GM13977 (cell line): Measurements from ENCODE around the gene PDZD4.
A peak's percentile ranks its signal among the peaks of the same experiment; 100 is the strongest.

Experiments used
- DNase-seq: peaks from one replicate; pipeline ENCODE4 v3.0.0; 2012; ENCODE audit warnings: low spot score
- in situ Hi-C: fragments of 300-500 bp; cut with MboI; formaldehyde crosslinking; loops from one replicate; pipeline ENCODE4 v1.12.0; 2022; ENCODE audit warnings: low sequenced_read_pairs, low pct_unique_long_range_greater_than_20kb, mixed read lengths, inconsistent platforms; ENCODE audit not compliant: unreplicated experiment
- TF ChIP-seq, protein P1 (sequence below): IDR thresholded peaks from 2 replicates; pipeline ENCODE4 v1.5.1; 2012; ENCODE audit warnings: mild to moderate bottlenecking, control low read depth; ENCODE audit not compliant: insufficient read depth; ENCODE audit errors: extremely low read depth, missing control alignments

The PDZD4 gene

DNA sequence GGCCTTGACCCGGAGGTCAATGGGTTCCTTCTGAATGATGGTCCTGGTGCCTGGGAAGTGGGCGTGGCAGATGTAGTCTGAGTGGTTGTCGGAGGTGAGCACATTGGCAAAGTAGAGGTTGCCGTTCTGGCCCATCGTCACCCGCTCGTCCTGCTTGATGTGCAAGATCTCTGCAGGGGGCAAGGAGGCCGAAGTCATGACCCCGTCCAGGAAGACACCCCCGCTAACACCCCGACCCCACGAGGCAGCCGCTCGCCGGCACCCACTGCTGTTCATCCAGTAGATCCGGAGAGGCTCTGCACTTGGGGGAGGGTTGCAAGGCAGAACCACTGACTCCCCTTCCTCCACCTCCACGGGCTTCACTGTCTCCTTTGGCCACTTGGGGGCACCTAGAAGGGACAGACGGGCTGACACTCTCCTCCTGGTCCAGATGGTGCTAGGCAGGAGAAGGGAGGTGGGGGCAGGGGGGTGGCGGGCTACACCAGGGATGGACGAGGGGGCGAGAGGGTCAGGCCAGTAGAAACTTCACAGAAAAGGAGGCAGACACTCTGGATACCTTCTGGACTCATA lies 40.5 kb upstream of the PDZD4 start:
- DNase-seq, result peak; percentile 39
- TF ChIP-seq, protein P1, sequence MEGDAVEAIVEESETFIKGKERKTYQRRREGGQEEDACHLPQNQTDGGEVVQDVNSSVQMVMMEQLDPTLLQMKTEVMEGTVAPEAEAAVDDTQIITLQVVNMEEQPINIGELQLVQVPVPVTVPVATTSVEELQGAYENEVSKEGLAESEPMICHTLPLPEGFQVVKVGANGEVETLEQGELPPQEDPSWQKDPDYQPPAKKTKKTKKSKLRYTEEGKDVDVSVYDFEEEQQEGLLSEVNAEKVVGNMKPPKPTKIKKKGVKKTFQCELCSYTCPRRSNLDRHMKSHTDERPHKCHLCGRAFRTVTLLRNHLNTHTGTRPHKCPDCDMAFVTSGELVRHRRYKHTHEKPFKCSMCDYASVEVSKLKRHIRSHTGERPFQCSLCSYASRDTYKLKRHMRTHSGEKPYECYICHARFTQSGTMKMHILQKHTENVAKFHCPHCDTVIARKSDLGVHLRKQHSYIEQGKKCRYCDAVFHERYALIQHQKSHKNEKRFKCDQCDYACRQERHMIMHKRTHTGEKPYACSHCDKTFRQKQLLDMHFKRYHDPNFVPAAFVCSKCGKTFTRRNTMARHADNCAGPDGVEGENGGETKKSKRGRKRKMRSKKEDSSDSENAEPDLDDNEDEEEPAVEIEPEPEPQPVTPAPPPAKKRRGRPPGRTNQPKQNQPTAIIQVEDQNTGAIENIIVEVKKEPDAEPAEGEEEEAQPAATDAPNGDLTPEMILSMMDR, result no peak
- in situ Hi-C loops, result no loop called here

DNA sequence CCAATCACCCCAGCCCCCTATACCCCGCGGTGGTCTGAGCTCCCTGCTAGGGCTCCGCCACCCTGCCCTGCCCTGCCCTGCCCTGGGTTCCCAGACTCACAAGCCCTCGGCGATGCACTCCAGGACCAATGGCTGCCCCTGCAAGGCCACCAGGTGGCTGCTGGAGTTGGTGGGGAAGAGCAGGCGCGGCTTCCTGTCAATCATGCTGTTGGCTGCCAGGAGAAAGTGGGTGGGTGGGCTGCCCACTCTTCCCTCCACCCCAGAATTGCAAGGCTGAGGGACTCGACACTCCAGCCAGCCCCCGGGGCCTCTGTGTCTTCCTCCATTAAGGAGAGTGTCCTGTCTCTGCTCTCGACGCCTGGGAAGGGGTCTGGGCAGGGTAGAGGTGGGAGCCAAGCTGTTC lies 39.9 kb upstream of the PDZD4 start:
- DNase-seq, result peak; percentile 18
- TF ChIP-seq, protein P1, result no peak
- in situ Hi-C loops, result no loop called here

DNA sequence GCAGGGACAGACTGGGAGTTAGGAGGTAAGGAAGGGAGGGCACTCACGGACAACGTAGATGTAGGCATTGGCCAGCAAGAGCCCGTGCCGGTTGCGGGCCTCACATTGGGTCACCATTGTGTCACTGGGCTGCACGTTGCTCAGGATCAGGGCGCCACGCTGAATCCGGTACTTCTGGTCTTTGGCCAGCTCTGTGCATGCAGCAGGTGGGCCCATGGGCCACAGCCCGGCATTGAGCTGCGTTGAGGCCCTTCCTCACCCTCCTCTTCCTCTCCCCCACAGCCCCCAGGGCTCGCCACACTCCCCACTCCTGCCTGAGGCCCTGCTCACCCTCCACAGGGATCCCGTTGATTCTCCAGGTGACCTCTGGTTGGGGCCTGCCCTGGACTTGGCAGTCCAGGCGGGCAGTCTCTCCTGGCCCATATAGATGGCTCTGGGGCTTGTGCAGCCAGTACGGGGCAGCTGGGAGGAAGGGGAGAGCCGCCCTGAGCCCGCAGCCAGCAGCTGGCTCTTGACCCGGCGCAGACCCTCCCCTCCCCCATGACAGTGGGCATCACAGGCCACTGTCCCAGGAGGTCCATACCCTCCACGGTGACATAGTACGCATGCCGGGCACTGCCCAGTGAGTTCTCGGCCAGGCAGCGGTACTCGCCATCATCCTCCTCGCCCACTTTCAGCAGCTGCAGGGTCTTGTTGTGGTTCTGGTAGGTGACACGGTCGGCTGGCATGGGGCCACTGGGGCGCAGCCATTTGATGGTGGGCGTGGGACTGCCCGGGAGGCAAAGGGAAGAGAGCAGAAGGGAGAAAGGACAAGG lies 39.3 kb upstream of the PDZD4 start:
- in situ Hi-C loops, result no loop called here
- TF ChIP-seq, protein P1, result no peak
- DNase-seq, result peak; percentile 19

DNA sequence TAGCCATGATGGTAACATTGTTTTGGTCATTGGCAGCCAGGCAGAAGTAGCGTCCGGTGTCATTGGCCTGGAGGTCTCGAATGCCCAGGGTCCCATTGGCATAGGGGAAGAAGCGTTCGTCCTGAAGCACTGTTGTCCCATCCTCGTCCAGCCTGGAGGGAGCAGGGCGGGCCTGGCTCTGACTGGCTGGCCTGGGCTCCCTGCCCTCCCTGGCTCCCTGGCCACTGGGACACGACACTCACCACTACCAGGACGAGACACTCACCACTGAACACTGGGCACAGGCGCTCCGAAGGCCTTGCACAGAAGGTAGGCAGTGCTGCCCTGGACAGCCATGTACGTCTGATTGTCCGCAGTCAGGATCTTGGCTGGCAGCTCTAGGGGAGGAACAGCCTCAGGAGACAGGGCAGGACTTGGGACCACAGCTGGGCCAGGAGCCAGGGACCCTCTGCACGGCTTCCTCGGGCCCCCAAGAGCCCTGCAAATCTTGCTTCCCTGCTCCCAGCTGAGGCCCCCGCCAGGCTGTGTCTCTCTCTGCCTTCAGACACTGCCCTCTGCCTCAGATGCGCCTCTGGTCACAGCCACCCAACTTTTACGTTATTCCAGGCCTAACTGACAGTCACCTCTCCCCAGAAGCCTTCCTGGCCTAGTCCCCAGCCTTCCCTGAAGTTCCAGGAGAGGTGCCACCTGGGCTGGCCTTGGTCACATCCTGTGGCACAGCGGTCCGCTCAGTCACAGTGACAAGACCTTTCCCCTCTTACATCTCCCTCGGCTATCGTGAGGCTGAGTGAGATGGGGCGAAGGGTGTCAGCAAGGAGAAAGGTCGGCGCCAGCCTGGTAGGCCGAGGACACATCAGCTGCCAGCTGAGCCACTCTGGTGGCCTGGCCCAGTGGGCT lies 38.5 kb upstream of the PDZD4 start:
- in situ Hi-C loops, result no loop called here
- peak; percentile 17 for DNase-seq
- TF ChIP-seq, protein P1, result no peak

DNA sequence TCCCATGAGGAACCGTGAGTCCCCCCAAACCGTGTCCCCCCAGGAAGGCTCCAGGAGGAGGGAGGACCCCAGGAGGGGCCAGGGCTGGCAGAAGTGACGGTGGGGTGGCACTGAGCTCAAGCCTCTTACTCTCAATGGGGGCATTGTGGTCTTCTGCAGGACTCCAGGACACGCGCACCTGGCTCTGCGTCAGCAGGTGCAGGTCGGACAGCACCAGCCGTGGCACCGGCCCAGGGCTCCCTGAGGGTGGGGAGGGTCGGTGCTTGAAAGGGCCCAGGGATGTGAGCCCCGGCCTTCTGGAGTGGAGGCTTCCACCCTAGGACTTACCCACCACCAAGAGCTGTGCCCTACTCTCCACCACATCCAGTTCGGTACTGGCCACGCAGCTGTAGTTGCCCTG lies 37.3 kb upstream of the PDZD4 start:
- no peak for DNase-seq
- TF ChIP-seq, protein P1, result no peak
- in situ Hi-C loops, result no loop called here

DNA sequence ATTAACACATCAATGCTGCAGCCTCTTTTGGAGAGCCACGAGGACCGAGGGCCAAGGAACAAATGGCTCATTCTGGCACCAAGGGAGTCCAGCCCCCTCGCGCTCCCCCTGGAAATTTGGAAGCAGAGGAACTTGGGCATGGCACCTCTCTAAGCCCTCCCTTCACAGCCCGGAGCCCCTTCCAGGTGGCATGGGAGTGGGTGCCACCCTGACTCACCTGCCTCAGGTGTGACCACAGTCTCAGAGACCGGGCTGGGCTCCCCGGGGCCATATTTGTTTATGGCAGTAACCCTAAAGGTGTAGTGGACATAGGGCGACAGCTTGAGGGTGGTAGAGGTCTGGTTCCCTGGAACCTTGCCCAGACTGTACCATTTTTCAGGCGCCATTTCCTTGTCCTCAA lies 36.8 kb upstream of the PDZD4 start:
- TF ChIP-seq, protein P1, result no peak
- in situ Hi-C loops, result no loop called here
- DNase-seq, result no peak
